Upper lobe of right lung (tissue), 1 donor: ENCODE data around the gene GRID1. TPM values are rescaled to one million over a fixed set of nuclear protein-coding genes. Genes with fewer than 3 reads are reported as not detected.

ENCODE experiments used
- ATAC-seq: fragments of 200-7000 bp; cut with Tn5 transposase; one replicate; pipeline ENCODE4 v1.9.1; 2020; ENCODE audit warnings: mild to moderate bottlenecking, moderate library complexity
- DNase-seq: peaks from one replicate; pipeline ENCODE4 v3.0.0-alpha.2; 2020
- H3K27ac ChIP-seq: fragments of 200-600 bp; one replicate; pipeline ENCODE4 v1.8.0; 2022
- H3K27me3 ChIP-seq: fragments of 200-600 bp; one replicate; pipeline ENCODE4 v1.8.0; 2022; ENCODE audit warnings: mild to moderate bottlenecking
- H3K36me3 ChIP-seq: fragments of 200-600 bp; one replicate; pipeline ENCODE4 v1.8.0; 2022
- H3K4me1 ChIP-seq: fragments of 200-600 bp; one replicate; pipeline ENCODE4 v1.8.0; 2022
- H3K4me3 ChIP-seq: fragments of 200-600 bp; one replicate; pipeline ENCODE4 v1.8.0; 2022; ENCODE audit warnings: mild to moderate bottlenecking
- H3K9me3 ChIP-seq: fragments of 200-600 bp; one replicate; pipeline ENCODE4 v1.8.0; 2022
- CTCF ChIP-seq: fragments of 200-600 bp; IDR thresholded peaks from one replicate; pipeline ENCODE4 v1.8.0; 2022; ENCODE audit warnings: antibody characterized with exemption
- intact Hi-C: fragments of 100-400 bp; cut with DNase I; formaldehyde crosslinking; loops from one replicate; pipeline ENCODE4 v1.11.0; 2022
- total RNA-seq: library from RNA; stranded (reverse); fragmentation: NEBNext Ultra II Directional; extraction: Animal tissue kit (Norgen Biotek cat#: 25700); gene quantifications from one replicate; pipeline ENCODE4 v1.2.1, GENCODE V29; 2021
- donor health status: DM: no; HTN: yes; CAD: no; lungs with severe emphysema.

The GRID1 gene
- total RNA-seq, 1 donor from 2014 or later, result 3.0 TPM

GRCh38 chr10:86303626-86304025 is 63.0 kb downstream of the GRID1 start:
- intact Hi-C loops, result no loop called here
- no peaks in the 10 kb centered on the region for H3K9me3 ChIP-seq
- no peak overlapping the region for H3K4me3 ChIP-seq
- H3K27ac ChIP-seq, result no peak overlapping the region
- TF ChIP-seq CTCF, result no peak
- H3K27me3 ChIP-seq, result no peaks in the 10 kb centered on the region
- H3K4me1 ChIP-seq, result no peaks in the 10 kb centered on the region
- no peaks in the 10 kb centered on the region for H3K36me3 ChIP-seq
- ATAC-seq, result no peak
- DNase-seq, result no peak

- intact Hi-C loops, result no loop called here
- peak; percentile 15 for DNase-seq
- TF ChIP-seq CTCF, result no peak
- Histone ChIP-seq H3K4me1 (no peaks in the 10 kb centered on the region), H3K27ac (no peak overlapping the region), H3K4me3 (no peak overlapping the region), H3K36me3 (no peaks in the 10 kb centered on the region), H3K9me3 (no peaks in the 10 kb centered on the region), H3K27me3 (no peaks in the 10 kb centered on the region)
- no peak for ATAC-seq
Measured at GRCh38 chr10:86301971-86302370, 64.6 kb downstream of the GRID1 start.

DNA sequence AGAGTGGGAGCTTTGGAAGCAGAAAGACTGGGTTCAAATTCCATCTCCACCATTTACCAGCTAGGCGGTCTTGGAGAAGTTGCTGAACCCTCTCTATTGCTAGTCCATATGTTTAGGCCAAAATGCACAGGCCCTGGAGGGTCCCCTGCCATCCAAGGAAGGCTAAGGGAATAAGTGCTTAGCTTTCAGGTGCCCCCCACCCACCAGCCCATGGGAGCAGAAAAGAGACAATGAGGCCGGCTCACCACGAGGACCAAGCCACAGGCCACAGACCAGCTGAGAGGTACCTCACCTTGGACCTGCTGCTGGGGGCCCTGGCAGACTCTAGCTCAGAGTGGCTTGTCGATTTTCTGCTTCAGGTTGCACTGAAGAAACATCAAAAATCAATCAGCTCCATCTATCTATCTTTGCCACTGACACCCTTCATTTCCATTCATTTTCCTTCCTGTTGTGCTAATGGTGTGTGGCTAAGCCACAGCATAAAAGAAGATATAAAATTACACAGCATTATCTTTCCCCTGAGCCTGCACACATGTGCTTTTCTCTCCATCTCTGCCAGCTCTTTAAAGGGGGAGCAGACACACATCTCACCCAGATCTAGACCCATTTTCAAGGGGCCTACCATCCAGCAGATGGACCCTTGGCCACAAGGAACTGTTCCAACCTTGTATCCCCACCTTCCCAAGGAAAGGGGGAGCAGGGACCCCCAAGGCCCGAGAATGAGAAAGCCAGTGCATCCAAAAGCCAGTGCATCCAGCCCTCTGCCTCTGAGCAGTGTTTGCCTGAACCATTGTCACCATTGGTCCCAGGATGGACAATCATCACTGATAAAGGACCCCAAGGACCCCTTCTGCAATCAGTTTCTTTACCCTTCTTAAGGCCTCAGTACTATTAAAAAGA is 65.4 kb downstream of the GRID1 start:
- Histone ChIP-seq H3K27ac (no peak overlapping the region), H3K9me3 (no peaks in the 10 kb centered on the region), H3K27me3 (no peaks in the 10 kb centered on the region), H3K4me3 (no peak overlapping the region), H3K36me3 (no peaks in the 10 kb centered on the region), H3K4me1 (no peaks in the 10 kb centered on the region)
- intact Hi-C loops, result no loop called here
- DNase-seq (peak; percentile 41), ATAC-seq (no peak)
- TF ChIP-seq CTCF, result no peak

GRCh38 chr10:86300399-86300925 is 66.1 kb downstream of the GRID1 start:
- no peaks in the 10 kb centered on the region for H3K9me3 ChIP-seq
- intact Hi-C loops, result no loop called here
- DNase-seq (peak; percentile 35), ATAC-seq (no peak)
- no peak for TF ChIP-seq CTCF
- no peaks in the 10 kb centered on the region for H3K36me3 ChIP-seq
- H3K27ac ChIP-seq, result no peak overlapping the region
- no peak overlapping the region for H3K4me3 ChIP-seq
- no peaks in the 10 kb centered on the region for H3K4me1 ChIP-seq
- no peaks in the 10 kb centered on the region for H3K27me3 ChIP-seq

- intact Hi-C loops, result no loop called here
- no peak overlapping the region for H3K27ac ChIP-seq
- DNase-seq (no peak), ATAC-seq (no peak)
- H3K4me1 ChIP-seq, result no peaks in the 10 kb centered on the region
- H3K27me3 ChIP-seq, result no peaks in the 10 kb centered on the region
- H3K4me3 ChIP-seq, result no peak overlapping the region
- no peak for TF ChIP-seq CTCF
- no peaks in the 10 kb centered on the region for H3K9me3 ChIP-seq
- no peaks in the 10 kb centered on the region for H3K36me3 ChIP-seq
Measured at GRCh38 chr10:86299562-86299961, 67.0 kb downstream of the GRID1 start.
